HK-2 (cell line): ENCODE results near the gene MAJIN.

ENCODE experiments used
- DNase-seq: peaks from one replicate; pipeline ENCODE4 v3.0.0-alpha.2; 2018; ENCODE audit not compliant: unreplicated experiment

Gene MAJIN

DNA sequence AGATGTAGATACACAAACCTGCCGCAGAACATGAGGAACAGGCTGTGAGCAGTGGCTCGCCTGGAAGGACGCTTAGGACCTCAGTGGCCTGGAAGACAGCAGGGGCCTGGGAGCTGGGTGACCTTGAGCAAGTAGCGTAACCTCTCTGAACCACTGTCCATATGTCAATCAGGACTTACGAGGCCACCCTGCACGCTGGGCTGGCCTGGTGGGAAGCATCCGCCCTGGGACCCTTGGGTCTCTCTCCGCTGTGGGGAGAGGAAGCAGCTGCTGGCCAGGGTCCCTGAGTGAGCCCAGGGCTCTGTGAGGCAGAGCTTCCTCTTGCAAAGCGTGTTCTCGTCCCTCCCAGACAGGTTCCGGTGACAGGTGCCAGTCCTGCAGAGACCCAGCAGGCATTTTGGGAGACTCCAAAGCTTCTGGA, 79.5 kb downstream of the MAJIN start:
- DNase-seq: no peak

- DNase-seq: no peak
These were observed 80.0 kb downstream of the MAJIN start for GRCh38 chr11:64891880-64892279.

GRCh38 chr11:64891215-64891848, 80.6 kb downstream of the MAJIN start:
- DNase-seq: no peak

- DNase-seq: no peak
These were observed 81.4 kb downstream of the MAJIN start for GRCh38 chr11:64890522-64890939.

GRCh38 chr11:64888729-64889511, 83.0 kb downstream of the MAJIN start:
- DNase-seq: peak; percentile 38

- no peak for DNase-seq
These were observed 83.5 kb downstream of the MAJIN start for GRCh38 chr11:64888406-64888728.
